ENCODE measurements around the gene MBOAT1.
"Not testable (repeated sequence)": the region's sequence is repeated elsewhere in the genome, so short reads cannot be mapped to it uniquely, and the experiment has no call there.

MBOAT1 gene

DNA sequence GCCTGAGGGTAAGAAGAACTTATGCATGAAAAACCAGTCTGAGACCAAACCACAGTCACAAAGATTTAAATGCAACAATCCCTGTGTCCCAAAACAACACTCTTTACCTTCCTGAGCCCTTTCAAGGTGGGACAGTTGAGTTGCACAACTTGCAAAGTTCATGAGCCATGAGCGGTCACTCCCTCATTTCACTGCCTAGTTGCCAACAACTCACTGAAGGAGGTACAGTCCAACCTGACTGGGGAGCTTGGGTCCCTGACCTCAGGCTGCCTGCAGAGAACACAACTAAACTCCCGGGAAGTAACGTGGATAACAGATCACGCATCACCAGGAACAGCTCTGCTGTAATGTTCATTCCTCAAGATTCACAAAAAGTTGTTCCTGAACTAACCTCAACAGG lies 69.4 kb downstream of the MBOAT1 start:
- in situ Hi-C loops (cut with MboI; ENCODE audit: low sequenced_read_pairs): no loop called here

DNA sequence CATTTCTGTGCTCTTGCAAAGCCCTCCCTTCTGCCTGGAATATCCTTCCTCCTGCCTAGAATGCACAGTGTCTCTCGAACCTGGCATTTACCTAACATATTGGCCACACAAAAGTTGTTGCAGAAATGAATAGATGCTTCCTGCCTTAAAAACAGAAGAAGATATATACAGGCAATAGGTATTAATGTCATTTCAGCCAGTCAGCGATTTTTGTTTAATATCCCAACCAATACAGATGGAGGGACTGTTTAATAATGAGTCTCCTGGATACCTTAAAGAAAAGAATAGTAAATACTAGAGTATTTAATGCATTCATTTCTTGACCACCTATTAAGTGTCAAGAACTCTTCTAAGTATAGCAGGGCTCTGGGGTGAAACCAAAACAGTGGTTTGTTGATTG lies 70.3 kb downstream of the MBOAT1 start:
- in situ Hi-C loops (cut with MboI; ENCODE audit: low sequenced_read_pairs): no loop called here

DNA sequence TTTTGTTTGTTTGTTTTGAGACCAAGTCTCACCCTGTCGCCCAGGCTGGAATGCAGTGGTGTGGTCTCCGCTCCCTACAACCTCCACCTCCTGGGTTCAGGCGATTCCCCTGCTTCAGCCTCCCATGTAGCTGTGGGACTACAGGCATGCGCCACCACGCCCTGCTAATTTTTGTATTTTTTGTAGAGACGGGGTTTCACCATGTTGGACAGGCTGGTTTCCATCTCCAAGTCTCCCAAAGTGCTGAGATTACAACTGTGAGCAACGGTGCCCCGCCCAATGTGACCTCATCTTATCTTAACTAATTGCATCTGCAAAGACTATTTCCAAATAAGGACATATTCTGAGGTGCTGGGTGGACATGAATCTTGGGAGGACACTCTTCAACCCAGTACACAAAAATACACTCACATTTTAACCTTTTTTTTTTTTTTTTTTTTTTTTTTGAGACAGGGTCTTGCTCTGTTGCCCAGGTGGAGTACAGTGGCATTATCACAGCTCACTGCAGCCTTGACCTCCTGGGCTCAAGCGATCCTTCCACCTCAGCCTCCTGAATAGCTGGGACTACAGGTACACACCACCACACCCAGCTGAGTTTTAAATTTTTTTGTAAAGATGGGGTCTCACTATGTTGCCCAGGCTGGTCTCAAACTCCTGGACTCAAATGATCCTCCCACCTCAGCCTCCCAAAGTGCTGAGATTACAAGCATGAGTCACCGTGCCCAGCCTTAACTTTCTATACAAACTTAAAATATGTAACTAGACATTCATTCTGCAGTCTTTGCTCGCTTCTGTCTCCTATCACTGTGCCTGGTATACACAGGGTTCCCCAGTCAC lies 72.9 kb downstream of the MBOAT1 start:
- in situ Hi-C loops (cut with MboI; ENCODE audit: low sequenced_read_pairs): not testable (repeated sequence)

DNA sequence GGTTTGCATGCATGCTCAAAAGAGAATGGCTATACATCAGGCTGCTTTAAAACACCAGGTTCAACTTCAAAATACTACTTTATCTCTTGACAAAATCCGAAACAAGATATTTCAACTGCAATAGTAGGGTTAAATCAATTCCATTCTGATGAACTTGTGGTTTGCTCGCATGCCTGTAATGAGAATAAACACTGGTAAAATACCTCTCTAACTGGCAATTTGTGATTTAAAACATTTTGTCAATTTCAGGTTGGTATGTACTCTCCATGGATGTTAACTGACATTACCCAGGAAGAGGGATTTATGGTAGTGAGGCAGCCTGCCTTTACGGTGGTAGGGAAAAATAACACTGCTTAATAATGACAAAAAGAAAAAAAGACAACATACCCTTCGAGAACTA lies 74.4 kb downstream of the MBOAT1 start:
- in situ Hi-C loops (cut with MboI; ENCODE audit: low sequenced_read_pairs): no loop called here

DNA sequence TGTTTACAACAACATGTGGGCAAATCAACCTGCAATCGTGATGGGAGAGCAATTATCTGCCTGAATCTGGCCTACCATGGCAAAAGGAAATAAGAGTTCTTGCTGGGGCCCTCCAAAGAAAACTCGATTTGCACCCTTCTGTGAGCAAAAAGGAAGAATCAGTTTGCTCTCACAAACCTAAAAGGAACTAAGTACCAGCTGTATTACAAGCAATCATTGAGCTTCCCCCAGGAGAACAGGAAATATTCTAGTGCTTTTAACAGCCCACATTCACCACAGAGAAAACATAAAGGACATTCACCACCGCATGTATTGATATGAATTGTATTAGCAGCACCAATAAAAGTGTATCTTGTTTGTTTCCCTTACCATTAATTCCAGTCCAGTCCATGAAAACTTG lies 75.0 kb downstream of the MBOAT1 start:
- in situ Hi-C loops (cut with MboI; ENCODE audit: low sequenced_read_pairs): no loop called here

DNA sequence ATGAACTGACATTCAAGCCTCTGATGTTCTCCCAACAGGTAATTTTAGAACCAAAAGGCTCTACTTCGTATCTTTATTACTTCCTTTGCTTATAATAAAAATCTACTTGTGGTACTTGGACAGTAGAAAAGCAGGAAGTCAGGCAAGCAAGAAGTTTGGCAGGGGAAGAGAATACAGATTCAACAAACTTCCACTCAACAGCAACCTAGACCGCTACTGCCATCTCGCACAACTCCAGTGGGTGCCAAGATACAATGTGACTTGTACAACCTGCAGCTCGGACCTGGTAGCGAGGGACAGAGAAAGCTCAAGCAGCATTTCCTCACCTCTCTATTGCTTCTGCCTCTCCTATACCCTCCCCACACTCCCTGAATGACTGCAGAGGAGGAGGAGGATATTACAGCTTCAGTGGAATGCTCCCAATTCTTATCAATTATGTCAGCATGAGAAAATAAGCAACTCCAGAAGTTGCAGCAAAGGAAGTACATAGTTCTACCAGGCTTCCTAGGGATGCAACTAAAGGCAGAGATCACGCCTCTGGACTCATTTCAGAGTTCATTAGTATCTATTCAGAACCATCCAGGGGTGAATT lies 76.5 kb downstream of the MBOAT1 start:
- in situ Hi-C loops (cut with MboI; ENCODE audit: low sequenced_read_pairs): no loop called here

DNA sequence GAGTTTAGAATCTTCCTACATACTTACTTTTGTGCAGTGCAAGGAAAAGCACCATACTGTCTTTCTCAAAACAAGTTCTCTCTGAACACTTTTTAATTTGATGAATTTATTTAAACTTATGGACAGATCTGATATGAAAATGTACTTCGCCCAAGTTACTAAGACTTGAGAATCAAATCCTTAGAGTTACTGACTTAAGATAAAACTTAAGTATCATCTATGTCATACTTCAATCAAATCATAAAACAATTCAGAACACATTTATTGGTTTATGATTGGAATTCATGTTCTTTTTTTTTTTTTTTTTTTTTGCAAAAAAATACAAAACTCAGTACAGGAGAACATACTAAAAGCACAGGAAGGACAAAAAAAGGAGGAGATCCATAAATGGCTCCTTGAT lies 77.7 kb downstream of the MBOAT1 start:
- in situ Hi-C loops (cut with MboI; ENCODE audit: low sequenced_read_pairs): no loop called here

DNA sequence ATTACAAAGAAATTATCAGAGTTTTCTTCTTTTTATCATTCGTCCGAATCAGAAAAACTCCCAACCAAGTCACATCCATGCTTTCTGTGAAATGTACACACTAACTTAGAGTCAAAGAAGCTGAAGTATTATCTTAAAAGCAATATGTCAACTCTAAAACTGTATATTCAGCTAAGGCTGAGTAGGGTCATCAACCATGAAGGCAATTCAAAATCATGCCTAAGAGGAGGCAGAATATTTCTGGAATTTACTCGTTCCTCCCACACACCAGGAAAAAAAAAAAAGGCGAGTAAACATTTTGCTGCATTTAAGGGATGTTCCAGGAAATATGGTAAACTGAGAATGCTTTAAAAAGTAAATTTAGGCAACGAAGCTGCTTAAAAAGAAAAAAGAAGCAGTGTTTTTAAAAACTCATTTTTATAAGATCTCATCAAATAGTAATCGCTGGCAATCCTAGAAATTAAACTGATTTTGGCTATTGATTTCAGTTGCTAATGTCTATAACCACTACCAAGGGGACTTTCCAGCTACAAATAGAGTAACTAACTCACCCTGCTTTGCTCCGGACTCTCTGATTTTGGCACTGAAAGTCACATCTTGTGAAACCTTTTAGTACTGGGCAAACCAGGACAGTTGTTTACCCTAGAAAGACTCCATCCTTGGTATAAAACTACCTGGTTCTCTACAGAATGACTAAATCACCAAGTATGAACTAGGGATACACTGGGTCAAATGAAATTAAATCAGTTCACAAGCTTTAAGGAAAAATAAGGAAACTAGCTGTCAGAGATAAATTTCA lies 82.8 kb downstream of the MBOAT1 start:
- in situ Hi-C loops (cut with MboI; ENCODE audit: low sequenced_read_pairs): no loop called here

DNA sequence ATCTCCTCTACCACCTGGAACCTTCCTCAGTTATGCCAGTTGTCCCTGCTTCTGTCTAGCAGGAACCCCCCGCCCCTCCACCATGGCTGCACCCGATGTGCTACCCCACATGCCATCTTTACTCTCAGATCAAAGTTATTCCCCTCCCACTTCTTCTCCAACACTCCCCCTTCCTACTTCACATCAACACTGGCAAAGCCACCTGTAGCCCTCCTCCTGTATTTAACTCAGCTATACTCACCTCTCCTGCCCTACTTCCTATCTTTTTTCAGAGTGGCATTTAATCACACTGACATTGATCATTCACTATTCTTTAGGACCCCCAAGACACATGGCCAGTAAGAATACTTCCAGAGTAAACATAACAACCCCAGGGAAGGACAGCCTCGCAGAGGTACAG lies 84.3 kb downstream of the MBOAT1 start:
- in situ Hi-C loops (cut with MboI; ENCODE audit: low sequenced_read_pairs): no loop called here

DNA sequence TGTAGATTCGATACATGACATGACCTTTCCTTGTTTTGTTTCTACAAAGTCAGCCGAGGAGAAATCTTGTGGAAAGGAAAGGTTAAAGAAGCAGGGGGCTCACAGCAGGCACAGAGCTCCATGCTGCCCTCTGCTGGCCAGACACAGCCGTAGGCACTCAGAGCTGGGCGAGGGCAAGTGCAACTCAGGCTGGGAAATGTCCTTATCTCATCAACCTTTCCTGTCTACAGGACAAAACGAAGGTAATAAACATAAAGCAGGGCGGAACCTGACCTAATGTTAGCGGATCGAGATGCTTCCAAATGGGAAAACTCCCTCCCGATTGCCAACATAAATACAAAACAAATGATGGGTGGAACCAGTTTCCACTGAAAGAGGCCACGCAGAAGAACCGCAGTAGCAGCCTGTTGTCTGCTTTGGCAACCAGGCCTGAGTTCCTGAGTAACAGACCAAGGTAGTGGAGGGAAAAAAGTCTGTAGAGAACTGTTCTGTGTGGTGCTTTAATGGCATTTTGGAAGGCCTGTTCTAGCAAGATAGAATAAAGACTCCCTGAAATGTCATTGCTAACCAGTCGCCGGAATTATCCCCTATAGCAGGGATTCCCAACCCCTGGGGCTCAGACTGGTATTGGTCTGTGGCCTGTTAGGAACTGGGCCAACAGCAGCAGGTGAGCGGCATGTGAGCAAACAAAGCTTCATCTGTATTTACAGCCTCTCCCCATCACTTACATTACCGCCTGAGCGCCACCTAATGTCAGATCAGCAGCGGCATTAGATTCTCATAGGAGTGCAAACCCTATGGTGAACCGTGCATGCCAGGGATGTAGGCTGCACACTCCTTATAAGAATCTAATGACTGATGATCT lies 85.2 kb downstream of the MBOAT1 start:
- in situ Hi-C loops (cut with MboI; ENCODE audit: low sequenced_read_pairs): no loop called here

DNA sequence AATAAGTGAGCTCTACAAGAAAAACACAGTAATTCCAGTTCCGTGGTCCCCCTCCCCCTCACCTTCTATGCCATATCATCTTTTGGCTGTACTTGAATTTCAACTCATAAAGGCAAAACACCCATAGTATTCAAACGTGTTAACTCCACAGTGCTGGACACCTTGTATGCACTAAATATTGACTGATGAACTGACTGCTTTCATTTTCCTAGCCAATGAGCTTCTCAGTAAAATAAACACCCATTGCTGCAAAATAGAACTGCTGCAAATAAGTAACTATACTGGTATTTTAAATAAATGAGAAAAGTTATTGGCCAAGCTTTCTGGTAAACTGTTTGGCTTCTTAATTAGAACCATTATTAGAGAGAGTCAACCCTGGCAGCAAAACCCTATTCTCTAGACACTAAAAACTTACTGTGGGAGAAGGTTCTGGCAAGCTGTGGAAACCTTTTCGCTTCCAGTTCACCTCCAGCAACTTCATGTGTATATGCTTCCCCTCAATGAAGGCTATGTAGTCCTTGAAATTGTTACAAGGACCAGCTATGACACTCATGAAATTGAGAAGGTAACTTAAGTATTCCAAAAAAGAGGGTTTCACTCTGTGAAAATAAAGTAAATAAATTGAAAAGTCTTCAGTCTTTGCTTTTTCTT lies 86.0 kb downstream of the MBOAT1 start:
- in situ Hi-C loops (cut with MboI; ENCODE audit: low sequenced_read_pairs): no loop called here

DNA sequence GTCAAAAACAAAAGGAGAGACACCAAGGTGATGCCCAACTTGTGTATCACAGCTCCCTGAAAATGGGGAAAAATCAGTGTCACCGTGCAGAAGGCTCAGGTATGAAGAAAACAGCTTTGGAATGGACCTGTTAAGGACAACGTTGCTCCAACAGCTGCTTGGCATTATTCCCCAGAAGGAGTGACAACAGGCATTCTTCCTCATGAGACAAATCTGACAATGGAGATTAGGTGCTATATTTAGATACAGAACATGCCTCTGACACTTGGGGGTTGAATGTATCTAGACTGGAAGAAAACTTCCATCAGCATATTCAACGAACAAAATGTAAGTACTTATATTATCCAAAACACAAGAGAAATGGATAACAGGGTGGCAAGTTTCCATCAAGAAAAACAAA lies 87.7 kb downstream of the MBOAT1 start:
- in situ Hi-C loops (cut with MboI; ENCODE audit: low sequenced_read_pairs): no loop called here

DNA sequence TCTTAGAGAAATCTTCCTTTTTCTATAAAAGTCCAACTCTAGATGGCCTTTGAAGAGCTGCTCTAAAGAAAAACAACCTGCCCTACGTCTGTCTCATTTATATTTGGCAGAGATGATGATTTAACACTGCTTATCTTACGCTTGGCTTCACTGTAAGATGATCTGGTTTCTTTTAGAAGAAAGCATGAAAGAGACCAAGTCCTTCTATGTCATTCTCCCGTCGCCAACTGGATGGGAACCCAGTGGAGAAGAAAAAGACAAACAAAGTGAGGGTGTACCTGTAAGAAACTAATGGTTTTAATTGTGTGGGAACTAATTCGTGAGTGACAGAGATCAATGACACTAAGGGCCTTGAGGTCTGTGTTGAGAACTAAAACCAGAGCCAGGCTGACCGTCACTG lies 92.8 kb downstream of the MBOAT1 start:
- in situ Hi-C loops (cut with MboI; ENCODE audit: low sequenced_read_pairs): no loop called here

DNA sequence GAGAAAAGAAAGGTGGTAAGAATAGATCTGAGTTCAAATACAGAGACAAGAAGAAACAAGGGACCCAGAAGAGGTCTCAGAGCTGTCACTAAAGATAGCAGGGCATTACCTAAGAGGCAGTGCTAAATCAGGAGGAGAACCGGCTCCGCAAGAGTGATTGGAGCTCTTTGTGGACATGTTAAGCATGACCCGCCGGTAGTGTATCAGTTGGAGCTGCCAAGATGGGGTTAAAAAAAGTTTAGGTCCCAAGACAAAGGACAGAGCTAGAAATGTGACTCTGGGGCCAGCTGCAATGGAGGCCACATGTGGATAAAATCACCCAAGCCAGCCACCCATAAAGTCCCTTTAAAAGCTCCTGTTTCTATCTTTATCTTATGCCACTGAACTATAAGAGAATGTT lies 93.4 kb downstream of the MBOAT1 start:
- in situ Hi-C loops (cut with MboI; ENCODE audit: low sequenced_read_pairs): no loop called here

DNA sequence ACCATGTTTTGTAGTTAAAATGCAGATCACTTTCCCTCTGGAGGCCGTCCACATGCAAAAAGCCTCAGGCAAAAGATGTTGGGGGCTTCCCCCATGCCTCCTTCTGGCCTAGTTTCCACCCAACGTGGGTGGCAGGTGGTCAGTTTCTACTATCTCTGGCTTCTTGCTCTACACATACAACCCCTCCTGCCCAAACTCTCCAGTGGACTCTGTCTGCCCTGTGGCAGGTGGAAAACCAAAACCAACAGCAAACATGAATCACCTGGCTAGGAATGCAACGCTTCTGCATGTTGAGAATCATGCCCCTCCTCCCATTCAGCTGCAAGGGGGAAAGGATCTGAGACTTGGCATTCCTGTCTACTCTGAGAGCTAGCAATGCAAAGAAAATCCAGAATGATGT lies 94.8 kb downstream of the MBOAT1 start:
- in situ Hi-C loops (cut with MboI; ENCODE audit: low sequenced_read_pairs): no loop called here

DNA sequence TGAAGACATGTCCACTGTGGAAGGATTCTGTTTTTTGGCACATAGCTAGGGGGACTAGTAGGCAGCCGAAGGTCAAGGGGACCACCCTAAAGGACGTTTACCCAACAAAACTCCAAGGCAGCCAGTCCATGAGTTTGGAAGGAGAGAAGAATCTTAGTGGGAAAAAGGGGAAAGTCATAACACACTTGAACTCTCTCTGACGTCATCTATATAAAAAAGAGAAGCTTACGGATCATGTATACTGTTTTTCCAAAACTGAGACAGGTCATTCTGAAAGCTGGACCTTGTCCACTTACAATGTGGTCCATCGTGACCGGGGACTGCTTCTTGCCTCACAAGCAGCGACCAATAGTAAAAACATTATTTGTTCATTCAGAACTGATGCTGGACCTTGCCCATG lies 95.5 kb downstream of the MBOAT1 start:
- in situ Hi-C loops (cut with MboI; ENCODE audit: low sequenced_read_pairs): no loop called here

DNA sequence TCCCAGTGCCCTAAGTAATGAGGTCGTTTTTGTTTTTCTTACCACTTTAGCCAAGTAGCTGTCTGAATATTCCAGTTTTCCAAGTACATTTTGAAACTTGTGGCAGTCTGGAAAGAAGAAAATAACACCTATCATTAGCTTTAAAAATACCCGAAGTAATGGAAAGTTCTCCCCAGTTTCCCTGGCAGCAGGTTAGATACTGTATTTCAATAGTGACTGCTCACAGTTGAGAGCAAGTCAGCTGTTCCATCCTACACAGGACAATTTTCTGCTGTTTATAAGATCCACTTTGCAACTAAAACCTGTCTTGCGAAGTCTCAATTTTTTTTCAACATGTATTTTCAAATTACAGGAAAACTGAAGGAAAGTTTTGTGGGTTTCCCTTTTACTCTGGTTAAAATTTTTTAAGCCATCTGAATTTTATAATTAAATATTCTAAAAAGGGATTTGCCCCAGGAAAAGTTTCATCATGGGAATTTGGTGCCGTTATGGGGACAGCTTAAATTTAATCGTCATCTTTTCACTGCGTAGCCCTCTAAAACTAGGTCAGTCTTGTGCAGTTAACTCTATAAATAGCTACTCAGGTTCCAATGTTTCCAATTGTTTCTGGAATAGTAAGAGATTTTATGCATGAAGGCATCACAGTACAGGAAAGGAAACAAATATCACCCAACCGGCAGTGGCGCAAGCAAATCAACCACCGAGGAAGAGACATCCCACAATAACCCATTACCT lies 96.9 kb downstream of the MBOAT1 start:
- in situ Hi-C loops (cut with MboI; ENCODE audit: low sequenced_read_pairs): no loop called here

DNA sequence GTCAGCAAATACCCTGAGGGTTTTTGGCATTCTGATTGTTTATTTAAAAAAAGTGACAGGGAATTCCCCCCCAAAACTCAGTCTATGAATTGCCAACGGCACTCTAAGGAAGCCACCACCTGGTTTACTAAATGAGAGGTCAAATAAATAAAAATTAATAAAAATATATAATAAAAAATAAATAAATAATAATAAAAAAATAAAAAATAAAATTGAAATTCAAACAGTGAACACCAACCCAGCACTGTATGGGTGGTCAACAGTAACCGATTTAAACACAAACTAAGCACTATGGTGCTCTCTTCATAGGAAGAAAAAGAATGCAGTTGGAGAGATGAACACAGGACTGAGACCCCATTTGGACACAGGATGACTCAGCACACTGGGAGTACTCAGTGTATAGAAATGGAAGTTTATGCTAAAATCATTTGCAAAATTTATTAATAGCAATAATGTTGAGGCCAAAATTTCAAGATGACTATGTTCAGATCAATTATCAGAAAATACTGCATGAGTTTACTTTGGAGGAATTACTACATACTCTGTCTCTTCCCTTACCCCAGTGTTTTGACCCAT lies 98.5 kb downstream of the MBOAT1 start:
- in situ Hi-C loops (cut with MboI; ENCODE audit: low sequenced_read_pairs): no loop called here

DNA sequence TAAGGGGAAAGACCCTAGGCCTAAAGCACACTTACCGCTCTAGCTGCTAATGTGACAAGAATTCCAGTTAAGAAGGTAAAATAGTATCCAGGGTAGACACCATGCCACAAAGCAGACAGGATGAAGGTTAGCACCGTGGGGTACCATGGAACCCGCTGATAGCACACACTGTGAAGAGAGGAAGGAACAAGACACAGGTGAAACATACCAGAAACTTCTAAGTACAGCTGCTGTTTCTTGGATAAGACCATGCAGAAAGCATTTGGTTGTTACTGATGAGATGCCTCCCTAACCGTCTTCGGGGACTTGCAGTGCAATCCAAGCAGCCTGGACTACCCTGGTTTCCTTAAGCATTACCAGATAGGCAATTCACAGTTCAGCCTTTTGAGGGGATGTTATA lies 99.4 kb downstream of the MBOAT1 start:
- in situ Hi-C loops (cut with MboI; ENCODE audit: low sequenced_read_pairs): no loop called here

Measured in HL-60/S4 treated with retinoic acid at 250 ng/mL for 4 days and 3 days (cell line).